Sciatic nerve (tissue), 2 donors: ENCODE data around the gene NLRX1. TPM values are rescaled to one million over a fixed set of nuclear protein-coding genes. Genes with fewer than 3 reads are reported as not detected.
A peak's percentile ranks its signal among the peaks of the same experiment; 100 is the strongest.
"Not testable (repeated sequence)": the region's sequence is repeated elsewhere in the genome, so short reads cannot be mapped to it uniquely, and the experiment has no call there.

ENCODE experiments used
- ATAC-seq: fragments of 200-7000 bp; cut with Tn5 transposase; one replicate; pipeline ENCODE4 v1.9.1; 2020; ENCODE audit warnings: mild to moderate bottlenecking, moderate library complexity
- DNase-seq: peaks from one replicate; pipeline ENCODE4 v3.0.0-alpha.2; 2020; ENCODE audit warnings: low spot score
- intact Hi-C: fragments of 100-400 bp; cut with DNase I; formaldehyde crosslinking; loops from one replicate; pipeline ENCODE4 v1.14.2; 2022
- total RNA-seq: library from RNA; stranded (reverse); fragmentation: NEBNext Ultra II Directional; extraction: Animal tissue kit (Norgen Biotek cat#: 25700); gene quantifications from one replicate; pipeline ENCODE4 v1.2.1, GENCODE V29; 2021
- donor health status: DM: no; HTN: no; CAD: no.
- donor health status: DM: no; HTN: no; CAD: no.

Gene NLRX1
- total RNA-seq, 1 donor from 2014 or later: 13.9 TPM

GRCh38 chr11:119152043-119152442 lies 16.5 kb upstream of the NLRX1 start:
- DNase-seq: no peak
- ATAC-seq: no peak
- intact Hi-C loops: no loop called here

GRCh38 chr11:119152604-119153003 lies 15.9 kb upstream of the NLRX1 start:
- ATAC-seq (no peak), DNase-seq (no peak)
- intact Hi-C loops: no loop called here

DNA sequence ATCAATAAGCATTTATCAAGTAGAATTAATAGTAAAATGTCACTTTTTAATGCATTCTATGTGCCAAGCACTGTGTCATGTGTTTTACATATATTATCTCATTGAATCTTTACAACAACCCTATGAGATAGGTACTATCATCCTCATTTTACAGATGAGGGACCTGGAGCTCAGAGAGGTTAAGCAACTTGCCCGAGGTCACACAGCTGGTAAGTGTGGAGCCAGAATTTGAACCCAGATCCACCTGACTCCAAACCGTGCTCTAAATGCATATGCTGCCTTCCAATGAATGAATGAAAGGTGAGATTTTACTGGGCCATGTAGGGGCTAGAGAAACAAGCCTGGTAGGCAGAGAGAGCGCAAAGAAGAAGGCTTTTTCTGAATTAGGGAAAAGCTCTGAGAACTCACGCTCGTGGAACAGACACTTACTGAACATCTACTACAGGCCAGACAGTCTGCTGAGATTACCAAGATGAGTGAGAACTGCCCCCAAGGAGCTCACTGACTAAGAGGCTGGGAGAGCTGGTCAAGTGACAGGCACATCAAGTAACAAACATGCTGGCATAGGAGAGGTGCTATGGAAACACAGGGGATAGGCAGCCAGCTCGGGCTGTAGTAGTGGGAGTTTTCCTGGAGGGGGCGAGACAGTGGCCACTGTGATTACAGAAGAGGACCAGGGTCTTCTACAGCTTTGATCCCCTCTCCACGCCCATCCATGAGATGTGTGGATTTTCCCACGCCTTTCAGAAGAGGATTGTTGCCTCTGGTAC lies 15.3 kb upstream of the NLRX1 start:
- DNase-seq (no peak), ATAC-seq (no peak)
- intact Hi-C loops: no loop called here

DNA sequence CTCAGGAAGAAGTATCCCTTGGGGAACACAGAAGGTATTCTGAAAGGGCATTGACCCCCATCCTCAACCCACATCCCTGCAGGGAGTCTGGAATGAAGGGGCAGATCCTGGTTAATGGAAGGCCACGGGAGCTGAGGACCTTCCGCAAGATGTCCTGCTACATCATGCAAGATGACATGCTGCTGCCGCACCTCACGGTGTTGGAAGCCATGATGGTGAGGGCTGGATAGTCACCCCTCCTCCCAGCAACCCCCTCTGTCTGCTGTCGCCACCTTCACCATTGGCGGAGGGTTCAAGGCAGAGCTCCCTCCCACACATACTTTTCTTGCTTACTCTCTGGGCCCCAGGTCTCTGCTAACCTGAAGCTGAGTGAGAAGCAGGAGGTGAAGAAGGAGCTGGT lies 14.3 kb upstream of the NLRX1 start:
- DNase-seq (no peak), ATAC-seq (no peak)
- intact Hi-C loops: no loop called here

DNA sequence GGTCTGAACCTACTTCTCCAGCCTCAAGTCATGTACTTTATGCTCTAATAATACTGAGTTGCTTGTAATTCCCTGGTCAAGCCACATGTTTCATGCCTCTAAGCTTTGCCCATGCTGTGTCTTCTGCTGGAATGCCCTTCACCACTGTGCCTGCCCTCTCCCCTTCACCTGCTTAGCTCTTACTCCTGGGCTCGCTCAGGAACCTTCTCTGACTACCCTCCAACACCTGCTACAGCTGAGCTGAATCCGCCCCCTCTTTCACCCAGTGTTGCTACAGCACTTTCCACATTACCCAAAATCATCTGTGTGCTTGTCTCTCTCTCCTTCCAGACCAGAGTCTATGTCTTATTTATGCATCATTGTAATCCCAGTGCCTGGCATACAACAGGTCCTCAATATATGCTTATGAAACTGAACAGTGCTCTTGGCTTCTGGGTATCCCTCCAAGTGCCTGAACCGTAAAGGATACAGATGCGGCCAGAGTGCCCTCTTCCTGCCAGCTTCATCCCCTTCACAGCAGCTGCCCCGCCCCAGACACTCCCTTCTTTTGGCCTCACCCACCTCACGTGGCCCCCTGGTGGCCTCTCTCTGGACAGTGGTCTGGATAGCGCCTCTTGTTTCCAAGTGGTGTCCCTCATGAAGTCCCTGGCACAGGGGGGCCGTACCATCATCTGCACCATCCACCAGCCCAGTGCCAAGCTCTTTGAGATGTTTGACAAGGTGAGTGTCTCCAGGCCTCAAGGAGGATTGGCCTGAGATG lies 12.6 kb upstream of the NLRX1 start:
- DNase-seq: no peak
- intact Hi-C loops: no loop called here
- no peak for ATAC-seq

DNA sequence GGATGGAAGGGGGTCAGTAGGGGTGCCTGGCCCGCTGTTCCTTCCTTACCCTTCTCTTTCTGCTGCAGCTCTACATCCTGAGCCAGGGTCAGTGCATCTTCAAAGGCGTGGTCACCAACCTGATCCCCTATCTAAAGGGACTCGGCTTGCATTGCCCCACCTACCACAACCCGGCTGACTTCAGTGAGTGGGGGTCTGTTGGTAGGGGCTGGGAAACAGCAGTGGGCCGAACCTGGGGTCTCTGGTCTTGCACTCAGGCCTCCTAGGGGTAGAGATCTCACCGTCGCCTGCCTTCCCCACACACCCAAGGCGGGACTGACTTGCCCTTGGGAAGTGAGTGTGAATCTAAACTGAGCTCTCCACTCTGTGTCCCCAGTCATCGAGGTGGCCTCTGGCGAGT lies 12.0 kb upstream of the NLRX1 start:
- intact Hi-C loops: no loop called here
- DNase-seq (no peak), ATAC-seq (no peak)

DNA sequence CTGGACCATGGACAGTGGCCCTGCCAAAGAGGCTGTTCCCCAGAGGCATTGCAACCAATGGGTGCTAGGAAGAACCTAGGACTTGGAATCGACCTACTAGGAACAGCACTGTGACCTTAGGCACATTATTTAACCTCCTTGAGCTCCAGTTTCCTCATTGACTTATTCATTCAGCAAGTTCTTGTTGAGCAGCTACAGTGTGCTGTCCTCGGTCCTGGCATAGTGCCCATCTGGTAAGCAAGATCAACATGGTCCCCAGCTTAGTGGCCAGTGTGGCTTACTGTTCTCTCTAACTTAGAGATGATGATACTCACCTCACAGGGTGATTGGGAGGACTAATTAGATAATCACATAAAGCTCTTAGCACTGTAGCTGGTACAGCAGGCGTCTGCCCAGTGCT lies 11.5 kb upstream of the NLRX1 start:
- DNase-seq (no peak), ATAC-seq (no peak)
- intact Hi-C loops: no loop called here

GRCh38 chr11:119158467-119158866 lies 10.1 kb upstream of the NLRX1 start:
- ATAC-seq: no peak
- DNase-seq: no peak
- intact Hi-C loops: no loop called here

- no peak for DNase-seq
- ATAC-seq: no peak
- intact Hi-C loops: no loop called here
These were observed 8.4 kb upstream of the NLRX1 start for GRCh38 chr11:119160151-119160550.

GRCh38 chr11:119161871-119162270 lies 6.7 kb upstream of the NLRX1 start:
- intact Hi-C loops: no loop called here
- DNase-seq: no peak
- ATAC-seq: no peak

- intact Hi-C loops: no loop called here
- DNase-seq: no peak
These were observed 2.0 kb upstream of the NLRX1 start for GRCh38 chr11:119166368-119167076.

DNA sequence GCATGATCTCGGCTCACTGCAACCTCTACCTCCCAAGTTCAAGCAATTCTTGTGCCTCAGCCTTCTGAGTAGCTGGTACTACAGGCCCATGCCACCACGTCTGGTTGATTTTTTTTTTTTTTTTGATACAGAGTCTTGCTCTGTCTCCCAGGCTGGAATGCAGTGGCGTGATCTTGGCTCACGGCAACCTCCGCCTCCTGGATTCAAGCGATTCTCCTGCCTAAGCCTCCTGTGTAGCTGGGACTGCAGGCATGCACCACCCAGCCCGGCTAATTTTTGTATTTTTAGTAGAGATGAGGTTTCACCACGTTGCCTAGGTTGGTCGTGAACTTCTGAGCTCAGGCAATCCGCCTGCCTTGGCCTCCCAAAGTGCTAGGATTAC lies 1.5 kb upstream of the NLRX1 start:
- intact Hi-C loops, ATAC-seq, DNase-seq: not testable (repeated sequence)

More at GRCh38 chr11:119166368-119167076, 2.0 kb upstream of the NLRX1 start:
- no peak for ATAC-seq

DNA sequence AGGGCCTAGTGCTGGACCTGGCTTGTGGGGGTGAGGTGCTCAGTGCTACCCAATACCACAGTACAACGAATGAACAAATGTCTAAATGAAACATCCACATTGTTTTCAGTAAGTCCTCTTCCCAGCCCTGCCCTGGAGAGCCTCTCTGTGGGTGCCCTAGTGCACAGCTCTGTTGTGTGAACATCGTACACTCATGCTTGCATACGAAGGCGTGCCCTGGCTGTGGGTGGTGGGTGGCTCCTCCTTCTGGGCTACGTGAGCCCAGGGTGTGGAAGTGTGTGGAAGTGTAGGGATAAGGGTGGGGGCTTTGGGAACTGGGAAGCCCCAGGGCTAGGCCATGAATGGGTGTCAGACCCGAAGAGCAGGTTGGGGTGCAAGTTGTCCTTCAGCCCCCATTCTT lies 592 bp upstream of the NLRX1 start:
- DNase-seq (no peak), ATAC-seq (peak; percentile 44)
- intact Hi-C loops: no loop called here

- ATAC-seq (peak; percentile 55), DNase-seq (no peak)
- intact Hi-C loops: no loop called here
These were observed 776 bp downstream of the NLRX1 start for GRCh38 chr11:119169282-119169719.

GRCh38 chr11:119172513-119172912 lies 4.0 kb downstream of the NLRX1 start:
- DNase-seq (no peak), ATAC-seq (no peak)
- intact Hi-C loops: no loop called here

GRCh38 chr11:119173453-119173852 lies 4.9 kb downstream of the NLRX1 start:
- intact Hi-C loops: no loop called here

GRCh38 chr11:119175493-119176077 lies 7.1 kb downstream of the NLRX1 start:
- no peak for ATAC-seq
- intact Hi-C loops: no loop called here

More at GRCh38 chr11:119173453-119173852, 4.9 kb downstream of the NLRX1 start:
- no peak for DNase-seq
- no peak for ATAC-seq

GRCh38 chr11:119178166-119178680 lies 9.7 kb downstream of the NLRX1 start:
- ATAC-seq (no peak), DNase-seq (no peak)
- intact Hi-C loops: no loop called here

More at GRCh38 chr11:119175493-119176077, 7.1 kb downstream of the NLRX1 start:
- no peak for DNase-seq

- ATAC-seq (no peak), DNase-seq (no peak)
- intact Hi-C loops: no loop called here
These were observed 10.8 kb downstream of the NLRX1 start for GRCh38 chr11:119179342-119179741.
